VCaP (cell line): ENCODE measurements around the gene ENO4.

ENCODE experiments used
- H3K27ac ChIP-seq: fragments of 450-650 bp; 2 replicates; pipeline ENCODE4 v1.5.1; 2017
- TF ChIP-seq, protein P1 (sequence below): fragments of 450-650 bp; conservative IDR thresholded peaks from 2 replicates; pipeline ENCODE4 v1.5.1; 2017; ENCODE audit warnings: mild to moderate bottlenecking, moderate library complexity

ENO4 gene

DNA sequence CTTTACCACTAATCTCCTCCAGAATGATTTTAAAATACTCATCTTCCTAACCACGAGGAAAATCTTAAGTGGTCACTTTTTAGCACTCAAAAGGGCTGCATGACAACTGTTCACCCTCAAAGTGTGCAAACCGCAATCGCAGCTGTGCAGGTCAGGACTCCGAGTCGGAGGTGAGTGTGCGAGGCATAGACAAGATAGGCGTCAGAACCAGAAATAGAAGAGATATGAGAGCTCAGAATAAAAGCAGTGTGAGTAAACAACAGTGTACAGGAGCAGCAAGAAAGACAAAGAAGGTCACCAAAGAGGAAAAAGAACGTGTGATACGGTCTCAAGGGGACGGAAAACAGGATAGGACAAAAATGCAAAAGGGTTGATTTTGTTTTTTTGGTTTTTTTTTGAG, 17.5 kb upstream of the ENO4 start:
- H3K27ac ChIP-seq, result no peak overlapping the region
- TF ChIP-seq, protein P1, sequence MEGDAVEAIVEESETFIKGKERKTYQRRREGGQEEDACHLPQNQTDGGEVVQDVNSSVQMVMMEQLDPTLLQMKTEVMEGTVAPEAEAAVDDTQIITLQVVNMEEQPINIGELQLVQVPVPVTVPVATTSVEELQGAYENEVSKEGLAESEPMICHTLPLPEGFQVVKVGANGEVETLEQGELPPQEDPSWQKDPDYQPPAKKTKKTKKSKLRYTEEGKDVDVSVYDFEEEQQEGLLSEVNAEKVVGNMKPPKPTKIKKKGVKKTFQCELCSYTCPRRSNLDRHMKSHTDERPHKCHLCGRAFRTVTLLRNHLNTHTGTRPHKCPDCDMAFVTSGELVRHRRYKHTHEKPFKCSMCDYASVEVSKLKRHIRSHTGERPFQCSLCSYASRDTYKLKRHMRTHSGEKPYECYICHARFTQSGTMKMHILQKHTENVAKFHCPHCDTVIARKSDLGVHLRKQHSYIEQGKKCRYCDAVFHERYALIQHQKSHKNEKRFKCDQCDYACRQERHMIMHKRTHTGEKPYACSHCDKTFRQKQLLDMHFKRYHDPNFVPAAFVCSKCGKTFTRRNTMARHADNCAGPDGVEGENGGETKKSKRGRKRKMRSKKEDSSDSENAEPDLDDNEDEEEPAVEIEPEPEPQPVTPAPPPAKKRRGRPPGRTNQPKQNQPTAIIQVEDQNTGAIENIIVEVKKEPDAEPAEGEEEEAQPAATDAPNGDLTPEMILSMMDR, result no peak

DNA sequence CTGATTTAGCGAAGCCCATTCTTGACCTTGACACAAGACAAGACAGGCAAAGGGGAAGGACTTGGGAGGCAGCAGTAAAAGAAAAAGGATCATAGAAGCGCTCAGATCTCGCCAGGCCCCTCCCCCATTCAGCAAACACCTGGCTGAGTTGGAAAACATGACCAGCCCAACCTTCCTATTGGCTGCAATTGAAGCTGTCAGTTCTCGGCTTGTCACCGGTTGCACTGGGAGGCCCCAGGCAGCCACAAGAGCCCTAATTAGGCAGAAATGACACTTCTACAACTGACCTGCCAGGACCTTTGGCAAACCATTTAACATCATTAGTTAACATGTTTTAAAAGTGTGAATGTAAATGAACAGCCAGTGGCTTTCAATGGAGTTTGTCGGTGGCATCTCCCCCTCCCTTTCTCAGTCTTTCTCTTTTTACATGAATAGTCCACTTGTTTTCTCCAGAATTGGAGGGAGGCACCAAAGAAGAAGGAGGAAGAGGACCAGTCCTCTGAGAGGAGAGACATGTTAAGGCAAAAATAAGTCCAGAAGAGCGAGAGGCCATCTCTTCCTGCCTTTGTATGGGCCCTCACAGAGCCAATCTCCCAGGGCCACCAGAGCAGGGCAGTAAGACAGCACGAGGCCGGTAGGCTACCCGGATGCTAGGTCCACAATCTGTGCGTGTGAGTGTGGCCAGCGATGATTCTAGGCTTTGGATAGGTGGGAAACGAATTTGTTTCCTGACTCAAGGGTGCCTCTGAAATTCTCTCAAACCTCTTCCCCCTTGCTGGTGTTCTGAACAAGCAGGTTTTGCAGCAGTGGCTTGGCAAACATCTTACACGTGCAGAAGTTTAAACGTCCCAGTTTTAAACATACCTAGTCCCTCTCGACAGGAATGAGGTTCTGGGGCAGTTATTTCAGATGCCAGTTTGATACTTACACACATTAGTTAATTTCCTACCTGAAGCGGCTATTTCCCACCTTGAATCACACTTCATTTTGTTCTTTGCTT, 15.0 kb upstream of the ENO4 start:
- TF ChIP-seq, protein P1, result no peak
- H3K27ac ChIP-seq, result no peak overlapping the region

DNA sequence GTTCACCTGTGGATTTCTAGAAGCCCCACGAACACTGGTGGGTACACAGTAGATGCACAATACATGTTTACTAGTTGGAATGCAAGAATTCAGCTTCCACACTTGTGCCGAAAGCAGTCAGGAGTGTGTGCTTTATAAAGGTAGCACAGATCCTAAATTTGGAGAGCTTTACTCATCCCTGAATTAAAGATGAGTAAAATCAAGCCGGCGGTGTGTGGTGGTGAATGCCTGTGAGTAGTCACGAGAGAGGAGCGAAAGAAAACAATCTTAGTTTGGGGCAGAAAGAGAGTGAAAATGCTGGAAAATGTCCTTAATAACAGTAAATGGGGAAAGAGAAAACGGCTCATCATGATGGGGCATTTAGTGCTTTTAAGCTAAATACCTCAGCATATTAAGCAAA, 13.6 kb upstream of the ENO4 start:
- no peak overlapping the region for H3K27ac ChIP-seq
- TF ChIP-seq, protein P1, result no peak

DNA sequence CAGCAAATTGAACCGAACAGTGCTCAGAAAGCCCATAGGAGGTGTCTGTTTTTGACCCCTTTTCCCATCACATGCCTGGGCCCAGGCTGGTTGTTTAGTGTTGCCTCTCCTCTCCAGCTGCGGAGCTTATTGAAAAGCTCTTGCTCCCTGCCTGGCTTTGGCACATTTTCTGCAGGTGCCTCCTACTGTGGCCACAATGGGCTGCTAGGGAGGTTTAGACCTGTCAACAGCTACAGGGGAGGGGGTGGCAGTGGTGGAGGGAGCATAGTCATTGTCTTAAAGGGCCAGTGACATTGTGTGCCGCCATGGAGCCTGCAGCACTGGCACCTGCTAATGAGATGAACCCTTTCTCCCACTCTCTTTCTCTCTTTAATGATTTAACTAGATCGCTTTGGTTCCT, 13.2 kb upstream of the ENO4 start:
- H3K27ac ChIP-seq, result no peak overlapping the region
- TF ChIP-seq, protein P1, result no peak

DNA sequence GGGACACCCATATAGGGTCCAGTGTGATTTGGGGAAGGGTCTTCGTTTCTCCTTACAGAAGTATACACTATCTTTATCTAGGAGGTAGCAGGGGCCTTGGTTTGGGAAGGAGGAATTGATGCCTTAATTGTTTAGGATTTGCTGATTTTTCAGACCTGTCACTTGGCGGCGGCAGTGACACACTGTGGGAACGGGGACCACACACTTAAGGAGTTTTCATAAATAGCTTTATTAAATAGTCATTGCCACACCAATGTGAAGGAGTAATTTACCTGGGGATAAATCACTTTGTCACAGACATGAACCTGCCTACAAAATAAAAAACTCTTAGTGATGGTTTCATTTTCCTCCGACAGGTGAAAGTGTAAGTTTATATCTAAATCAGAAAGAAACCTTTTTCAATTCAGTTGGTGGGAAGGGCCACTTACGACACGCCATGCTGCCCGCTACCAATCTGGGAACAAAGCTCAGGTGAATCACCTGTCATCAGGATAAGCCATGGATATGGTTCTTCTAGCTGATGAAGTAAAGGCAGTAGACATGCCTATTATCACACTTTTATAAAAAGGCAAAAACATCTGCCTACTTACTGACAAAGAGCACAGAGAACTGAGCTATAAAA, 12.3 kb upstream of the ENO4 start:
- no peak overlapping the region for H3K27ac ChIP-seq
- TF ChIP-seq, protein P1, result peak; percentile 38

DNA sequence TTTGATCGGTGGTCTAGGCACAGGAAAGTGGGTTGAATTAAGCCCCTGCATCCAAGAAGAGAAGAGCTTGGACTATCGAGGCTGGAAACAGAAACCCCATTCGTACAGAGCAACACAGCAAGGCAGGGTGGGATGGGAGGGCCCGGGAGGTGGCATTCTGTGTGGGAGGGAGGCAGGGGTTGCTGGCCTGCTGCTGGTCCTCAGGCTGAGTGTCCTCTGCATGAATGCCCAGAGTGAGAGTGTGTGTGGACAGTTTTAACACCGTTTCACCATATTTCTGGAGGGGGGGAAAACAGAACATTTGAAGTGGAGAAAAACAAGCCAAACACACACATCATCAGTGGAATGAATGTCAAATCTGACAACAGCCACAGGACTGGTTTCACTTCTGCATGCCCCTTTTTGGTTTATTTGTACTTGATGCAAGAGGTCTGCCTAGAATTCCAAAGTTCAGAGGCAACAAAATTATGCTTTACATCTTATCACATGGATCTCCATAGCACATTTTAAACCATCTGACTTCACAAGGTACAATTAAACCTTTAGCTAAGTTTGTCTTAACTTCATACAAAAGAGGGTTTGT, 11.1 kb upstream of the ENO4 start:
- H3K27ac ChIP-seq, result no peak overlapping the region
- TF ChIP-seq, protein P1, result no peak

DNA sequence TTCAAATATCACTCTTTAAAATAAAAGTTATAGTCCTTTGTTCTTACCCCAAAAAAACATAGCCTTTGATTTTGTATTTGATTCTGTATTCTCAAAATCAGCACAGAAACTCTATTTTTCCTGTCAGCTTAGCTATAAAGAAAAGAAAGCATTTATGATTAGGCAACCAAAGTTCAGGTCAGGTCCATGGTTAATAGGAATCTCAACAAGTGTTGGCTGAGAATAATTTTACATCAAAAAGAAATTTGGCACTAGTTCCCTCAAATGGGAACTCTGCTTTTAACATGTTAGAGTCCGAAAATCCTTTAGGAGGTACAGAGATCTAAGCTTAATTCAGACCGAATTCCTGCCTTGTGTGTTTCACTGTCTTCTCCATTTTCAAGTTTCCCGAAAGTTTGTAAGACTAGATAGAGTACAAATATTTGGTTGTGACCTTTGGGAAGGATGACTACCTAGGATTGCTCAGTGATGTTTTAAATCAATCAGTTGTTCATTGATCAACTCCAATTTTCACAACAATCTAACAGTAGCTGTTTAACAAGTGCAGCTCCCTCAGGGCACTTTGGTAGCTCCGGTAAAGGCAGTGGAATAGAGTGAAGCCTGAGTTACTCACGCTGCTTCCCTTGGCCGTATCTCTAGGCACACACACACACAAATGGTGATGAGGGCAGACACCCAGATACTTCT, 8.8 kb upstream of the ENO4 start:
- H3K27ac ChIP-seq, result no peak overlapping the region
- TF ChIP-seq, protein P1, result no peak
